HG02884 (cell line): ENCODE results near the gene CSN2.

Experiments
- ATAC-seq: cut with Tn5 transposase; IDR thresholded peaks from one replicate; pipeline ENCODE4 v1.9.1; 2021; ENCODE audit warnings: mild to moderate bottlenecking, moderate library complexity; ENCODE audit not compliant: unreplicated experiment

Gene CSN2

GRCh38 chr4:69907151-69907550 is 58.4 kb downstream of the CSN2 start:
- ATAC-seq: no peak
